Lower lobe of right lung (tissue), 2 donors: Measurements from ENCODE around the gene PCYT1A. TPM values are rescaled to one million over a fixed set of nuclear protein-coding genes. Genes with fewer than 3 reads are reported as not detected.
A peak's percentile ranks its signal among the peaks of the same experiment; 100 is the strongest.

Experiments used
- ATAC-seq, 2 donors: fragments of 200-7000 bp; cut with Tn5 transposase; one replicate each; pipeline ENCODE4 v1.9.1; 2020 to 2022; ENCODE audit warnings: mild to moderate bottlenecking in 2 of 2, moderate library complexity in 2 of 2
- DNase-seq: peaks from one replicate; pipeline ENCODE4 v3.0.0-alpha.2; 2020
- H3K27ac ChIP-seq: fragments of 200-600 bp; one replicate; pipeline ENCODE4 v1.8.0; 2022
- H3K27me3 ChIP-seq: fragments of 200-600 bp; one replicate; pipeline ENCODE4 v1.8.0; 2022; ENCODE audit warnings: low read depth
- H3K36me3 ChIP-seq: fragments of 200-600 bp; one replicate; pipeline ENCODE4 v1.8.0; 2022; ENCODE audit warnings: mild to moderate bottlenecking
- H3K4me1 ChIP-seq: fragments of 200-600 bp; one replicate; pipeline ENCODE4 v1.8.0; 2022
- H3K4me3 ChIP-seq: fragments of 200-600 bp; one replicate; pipeline ENCODE4 v1.8.0; 2022; ENCODE audit warnings: mild to moderate bottlenecking
- H3K9me3 ChIP-seq: fragments of 200-600 bp; one replicate; pipeline ENCODE4 v1.8.0; 2022
- CTCF ChIP-seq: fragments of 200-600 bp; IDR thresholded peaks from one replicate; pipeline ENCODE4 v1.8.0; 2022; ENCODE audit warnings: antibody characterized with exemption, mild to moderate bottlenecking
- intact Hi-C: fragments of 100-400 bp; cut with DNase I; formaldehyde crosslinking; loops from one replicate; pipeline ENCODE4 v1.11.0; 2022
- total RNA-seq: library from RNA; stranded (reverse); fragmentation: NEBNext Ultra II Directional; extraction: Animal tissue kit (Norgen Biotek cat#: 25700); gene quantifications from one replicate; pipeline ENCODE4 v1.2.1, GENCODE V29; 2021
- donor health status: DM: no; HTN: yes; CAD: no; lungs with severe emphysema.

The PCYT1A gene
- total RNA-seq, 1 donor from 2014 or later = 56.1 TPM

- Histone ChIP-seq H3K36me3 (no peaks in the 10 kb centered on the region), H3K27me3 (no peaks in the 10 kb centered on the region), H3K27ac (no peak overlapping the region), H3K4me3 (no peak overlapping the region), H3K4me1 (no peaks in the 10 kb centered on the region), H3K9me3 (no peaks in the 10 kb centered on the region)
- TF ChIP-seq CTCF = no peak
- ATAC-seq (no peak), DNase-seq (no peak)
- intact Hi-C loops = no loop called here
Measured at GRCh38 chr3:196327405-196327804, 39.9 kb upstream of the PCYT1A start.

- Histone ChIP-seq H3K4me3 (no peak overlapping the region), H3K27ac (no peak overlapping the region), H3K27me3 (no peaks in the 10 kb centered on the region), H3K4me1 (no peaks in the 10 kb centered on the region), H3K36me3 (no peaks in the 10 kb centered on the region), H3K9me3 (no peaks in the 10 kb centered on the region)
- DNase-seq = no peak
- no peak for ATAC-seq
- no peak for TF ChIP-seq CTCF
- intact Hi-C loops = no loop called here
Measured at GRCh38 chr3:196326936-196327335, 39.4 kb upstream of the PCYT1A start.

- no peaks in the 10 kb centered on the region for H3K27me3 ChIP-seq
- peaks cover 3% of the 10 kb centered on the region for H3K4me1 ChIP-seq
- intact Hi-C loops = no loop called here
- no peak overlapping the region for H3K4me3 ChIP-seq
- no peaks in the 10 kb centered on the region for H3K9me3 ChIP-seq
- no peak for DNase-seq
- ATAC-seq = no peak
- H3K27ac ChIP-seq = no peak overlapping the region
- no peaks in the 10 kb centered on the region for H3K36me3 ChIP-seq
- no peak for TF ChIP-seq CTCF
Measured at GRCh38 chr3:196323691-196324090, 36.2 kb upstream of the PCYT1A start.

DNA sequence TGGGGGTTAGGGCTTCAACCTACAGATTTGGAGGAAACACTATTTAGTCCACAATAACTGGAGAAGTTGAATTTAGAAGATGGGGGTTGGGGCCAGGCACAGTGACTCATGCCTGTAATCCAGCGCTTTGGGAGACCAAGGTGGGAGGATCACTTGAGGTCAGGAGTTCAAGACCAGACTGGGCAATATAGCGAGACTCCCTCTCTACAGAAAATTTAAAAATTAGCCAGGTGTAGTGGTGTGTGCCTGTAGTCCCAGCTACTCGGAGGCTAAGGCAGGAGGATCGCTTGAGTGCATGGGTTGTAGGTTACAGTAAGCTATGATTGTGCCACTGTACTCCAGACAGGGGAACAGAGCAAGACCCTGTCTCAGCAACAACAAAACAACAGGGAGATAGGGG, 35.5 kb upstream of the PCYT1A start:
- Histone ChIP-seq H3K9me3 (no peaks in the 10 kb centered on the region), H3K27ac (no peak overlapping the region), H3K36me3 (no peaks in the 10 kb centered on the region), H3K4me3 (no peak overlapping the region), H3K27me3 (no peaks in the 10 kb centered on the region), H3K4me1 (peaks cover 3% of the 10 kb centered on the region)
- no peak for ATAC-seq
- DNase-seq = no peak
- no peak for TF ChIP-seq CTCF
- intact Hi-C loops = no loop called here

DNA sequence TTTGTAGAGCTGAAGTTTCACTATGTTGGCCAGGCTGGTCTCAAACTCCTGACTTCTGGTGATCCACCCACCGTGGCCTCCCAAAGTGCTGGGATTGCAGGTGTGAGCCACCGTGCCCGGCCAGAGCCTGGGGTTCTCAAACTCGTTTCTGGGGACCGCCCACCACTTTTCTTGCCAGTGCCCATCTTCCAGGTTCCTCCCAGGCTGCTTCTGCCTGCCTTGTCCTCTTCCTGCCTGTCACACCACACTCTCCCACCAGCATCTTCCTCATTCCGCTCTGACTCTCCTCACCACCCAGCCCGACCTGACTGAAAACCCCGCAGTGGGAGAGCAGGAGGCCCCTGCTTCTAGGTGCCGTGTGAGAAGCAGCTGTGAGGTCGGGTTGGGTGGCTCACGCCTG, 33.6 kb upstream of the PCYT1A start:
- intact Hi-C loops = no loop called here
- no peaks in the 10 kb centered on the region for H3K27me3 ChIP-seq
- no peak overlapping the region for H3K27ac ChIP-seq
- peaks cover 3% of the 10 kb centered on the region for H3K4me1 ChIP-seq
- peak; percentile 54 for DNase-seq
- H3K9me3 ChIP-seq = no peaks in the 10 kb centered on the region
- H3K36me3 ChIP-seq = no peaks in the 10 kb centered on the region
- TF ChIP-seq CTCF = no peak
- H3K4me3 ChIP-seq = no peak overlapping the region
- ATAC-seq = no peak

GRCh38 chr3:196320137-196320536, 32.6 kb upstream of the PCYT1A start:
- Histone ChIP-seq H3K9me3 (no peaks in the 10 kb centered on the region), H3K4me3 (no peak overlapping the region), H3K4me1 (peaks cover 3% of the 10 kb centered on the region), H3K27ac (no peak overlapping the region), H3K27me3 (no peaks in the 10 kb centered on the region), H3K36me3 (no peaks in the 10 kb centered on the region)
- ATAC-seq = no peak
- intact Hi-C loops = no loop called here
- TF ChIP-seq CTCF = no peak
- DNase-seq = peak; percentile 14
